Measurements from ENCODE around the gene ABLIM1.

ABLIM1 gene

DNA sequence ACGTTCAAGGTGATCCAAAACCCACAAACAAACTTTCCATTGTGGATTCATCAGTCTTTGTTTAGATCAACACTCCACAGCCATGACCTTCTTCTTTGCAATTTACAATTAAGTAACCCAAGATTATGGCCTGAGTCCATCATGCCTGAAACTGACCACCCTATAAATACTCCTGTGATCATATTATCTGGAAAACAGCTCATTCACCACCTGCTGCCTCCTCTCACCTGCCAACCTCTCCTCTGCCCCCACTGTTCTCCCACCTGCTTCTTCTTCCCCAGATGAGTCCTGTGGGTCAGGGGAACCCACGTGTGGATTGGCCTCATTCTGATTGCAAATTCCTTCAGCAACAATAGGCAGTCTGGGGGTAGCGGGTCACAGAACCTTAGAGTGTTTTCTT lies 81.4 kb downstream of the ABLIM1 start:
- Histone ChIP-seq H3K36me3 (ENCODE audit: insufficient read depth, low read length) (no peaks in the 10 kb centered on the region), H3K4me1 (ENCODE audit: insufficient read depth, low read length) (no peaks in the 10 kb centered on the region), H3K27me3 (ENCODE audit: insufficient read depth, low read length) (no peaks in the 10 kb centered on the region), H3K9ac (ENCODE audit: low read depth, low read length) (no peak overlapping the region), H3K4me3 (ENCODE audit: low read length) (no peak overlapping the region), H3K27ac (ENCODE audit: low read depth, low read length) (no peak overlapping the region), H3K9me3 (ENCODE audit: insufficient read depth, low read depth, low read length) (no peaks in the 10 kb centered on the region)
- 71% methylated on average over 3 of the region's 3 CpGs for WGBS

DNA sequence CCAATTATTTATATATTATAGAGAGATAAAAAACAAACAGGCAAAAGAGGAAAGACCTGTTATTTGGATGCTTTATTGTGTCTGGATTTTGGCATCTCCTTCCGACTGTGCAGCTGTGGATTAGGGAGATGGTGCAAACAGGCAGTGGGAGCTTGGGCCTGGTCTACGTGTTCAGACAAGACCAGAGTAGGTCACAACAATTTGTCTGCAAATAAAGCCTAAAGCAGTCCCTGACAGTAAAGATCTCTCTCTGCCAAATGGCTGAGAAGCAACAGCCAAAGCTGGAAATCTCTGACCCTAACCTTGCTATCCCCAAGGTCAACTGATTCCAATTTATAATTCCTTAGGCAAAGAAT lies 82.0 kb downstream of the ABLIM1 start:
- WGBS = 91% methylated on average over 2 of the region's 2 CpGs
- Histone ChIP-seq H3K4me3 (ENCODE audit: low read length) (no peak overlapping the region), H3K9me3 (ENCODE audit: insufficient read depth, low read depth, low read length) (no peaks in the 10 kb centered on the region), H3K36me3 (ENCODE audit: insufficient read depth, low read length) (no peaks in the 10 kb centered on the region), H3K9ac (ENCODE audit: low read depth, low read length) (no peak overlapping the region), H3K27ac (ENCODE audit: low read depth, low read length) (no peak overlapping the region), H3K27me3 (ENCODE audit: insufficient read depth, low read length) (no peaks in the 10 kb centered on the region), H3K4me1 (ENCODE audit: insufficient read depth, low read length) (no peaks in the 10 kb centered on the region)

DNA sequence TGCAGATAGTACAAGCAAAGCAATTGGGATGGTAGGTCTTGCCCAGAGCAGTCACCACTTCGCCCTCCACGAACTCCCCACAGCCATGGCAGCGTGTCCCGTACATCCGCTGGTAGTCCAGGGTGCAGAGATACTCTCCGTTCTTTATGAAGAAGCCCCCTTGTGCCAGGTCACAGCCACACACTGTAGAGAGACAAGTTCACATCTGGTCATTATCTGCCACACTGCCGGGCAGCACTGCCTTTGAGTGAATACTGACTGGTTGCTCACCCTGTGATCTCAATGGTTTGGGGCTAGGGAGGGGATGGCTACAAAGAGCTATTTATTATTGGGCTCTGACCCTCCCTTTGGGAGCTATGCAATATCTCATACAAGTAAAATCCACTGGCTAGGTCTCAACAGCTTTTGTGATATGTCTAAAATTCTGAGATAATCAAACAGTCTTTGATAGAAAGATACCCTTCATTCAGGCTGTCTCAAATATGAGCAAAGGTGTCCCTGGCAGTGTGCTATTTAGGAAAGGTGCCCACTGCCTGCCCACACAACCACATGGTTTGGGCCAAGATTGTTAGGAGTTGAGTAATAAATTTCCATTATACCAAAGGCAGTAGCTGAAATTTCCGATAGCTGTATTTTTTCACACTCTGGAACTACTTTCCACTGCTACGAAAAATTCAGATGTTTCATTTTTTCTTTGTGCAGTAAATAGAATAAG lies 82.5 kb downstream of the ABLIM1 start:
- Histone ChIP-seq H3K36me3 (ENCODE audit: insufficient read depth, low read length) (no peaks in the 10 kb centered on the region), H3K4me3 (ENCODE audit: low read length) (no peak overlapping the region), H3K9me3 (ENCODE audit: insufficient read depth, low read depth, low read length) (no peaks in the 10 kb centered on the region), H3K27ac (ENCODE audit: low read depth, low read length) (no peak overlapping the region), H3K27me3 (ENCODE audit: insufficient read depth, low read length) (no peaks in the 10 kb centered on the region), H3K9ac (ENCODE audit: low read depth, low read length) (no peak overlapping the region), H3K4me1 (ENCODE audit: insufficient read depth, low read length) (no peaks in the 10 kb centered on the region)
- WGBS = 95% methylated on average over 7 of the region's 9 CpGs

DNA sequence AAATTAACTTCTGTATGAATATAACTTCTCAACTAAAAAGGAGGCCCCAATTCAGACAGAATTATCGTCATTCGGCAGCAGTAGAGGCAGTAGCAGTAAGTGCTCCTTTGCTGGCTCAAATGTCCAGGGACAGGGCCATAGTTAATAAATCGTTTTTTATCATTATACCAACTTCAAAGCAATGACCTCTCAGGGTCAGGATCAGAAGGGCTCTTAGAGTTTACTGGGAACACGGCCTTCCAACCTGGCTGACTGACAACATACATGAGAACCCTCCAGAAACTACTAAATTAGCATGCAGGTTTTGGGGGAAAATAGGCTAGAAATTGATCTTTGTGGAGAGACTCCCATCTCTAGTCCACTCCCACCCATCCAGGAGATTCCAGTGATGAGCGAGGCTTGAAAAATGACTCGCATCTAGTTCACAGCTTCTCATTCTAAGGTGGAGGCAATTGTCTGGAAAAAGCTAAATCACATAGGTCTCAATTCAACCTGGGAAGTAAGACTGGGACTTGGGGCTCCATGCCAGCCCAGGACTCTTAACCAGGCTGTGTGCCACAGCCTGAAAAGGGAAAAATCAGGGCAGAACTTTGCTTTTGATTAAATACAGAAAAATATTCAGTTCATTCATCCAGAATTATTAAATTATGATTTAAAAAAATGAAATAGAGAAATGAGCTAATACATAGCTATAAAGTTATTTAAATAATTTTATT lies 84.6 kb downstream of the ABLIM1 start:
- no peaks in the 10 kb centered on the region for H3K9me3 ChIP-seq (ENCODE audit: insufficient read depth, low read depth, low read length)
- H3K27ac ChIP-seq (ENCODE audit: low read depth, low read length) = no peak overlapping the region
- no peaks in the 10 kb centered on the region for H3K4me1 ChIP-seq (ENCODE audit: insufficient read depth, low read length)
- H3K27me3 ChIP-seq (ENCODE audit: insufficient read depth, low read length) = no peaks in the 10 kb centered on the region
- no peaks in the 10 kb centered on the region for H3K36me3 ChIP-seq (ENCODE audit: insufficient read depth, low read length)
- H3K4me3 ChIP-seq (ENCODE audit: low read length) = no peak overlapping the region
- H3K9ac ChIP-seq (ENCODE audit: low read depth, low read length) = no peak overlapping the region
- 89% methylated on average over 6 of the region's 6 CpGs for WGBS

DNA sequence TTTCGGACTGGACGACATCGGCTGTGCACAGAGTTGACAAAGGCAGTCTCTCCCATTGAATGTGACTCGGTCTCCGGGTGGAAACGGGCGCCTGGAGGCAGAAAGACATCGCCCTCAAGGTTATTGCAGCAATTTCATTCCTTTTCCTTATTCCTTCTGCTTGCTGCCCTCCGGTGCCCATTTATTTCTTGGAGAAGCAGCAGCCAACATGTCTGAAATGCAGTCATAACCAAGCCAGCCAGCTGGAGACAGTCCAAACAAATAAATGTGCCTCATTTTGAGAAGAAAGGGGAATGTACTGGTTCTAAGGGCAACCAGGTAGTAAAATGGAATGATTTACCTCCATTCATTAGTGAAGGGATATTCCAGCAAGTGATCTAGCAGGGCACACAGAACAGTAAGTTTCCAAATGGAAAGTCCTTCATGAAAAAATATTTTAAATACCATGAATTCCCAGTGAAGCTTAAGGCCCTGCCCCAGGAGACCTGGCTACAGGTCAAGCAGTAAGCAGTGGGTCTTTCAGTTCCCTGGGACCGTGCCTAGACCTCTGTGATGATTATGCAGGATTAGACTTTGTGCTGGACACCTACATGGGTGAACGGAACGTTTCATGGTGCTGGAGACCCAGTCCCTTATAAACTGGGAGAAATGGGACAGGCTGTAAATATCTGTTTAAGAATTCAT lies 86.6 kb downstream of the ABLIM1 start:
- Histone ChIP-seq H3K27me3 (ENCODE audit: insufficient read depth, low read length) (no peaks in the 10 kb centered on the region), H3K36me3 (ENCODE audit: insufficient read depth, low read length) (no peaks in the 10 kb centered on the region), H3K27ac (ENCODE audit: low read depth, low read length) (no peak overlapping the region), H3K4me3 (ENCODE audit: low read length) (no peak overlapping the region), H3K9me3 (ENCODE audit: insufficient read depth, low read depth, low read length) (no peaks in the 10 kb centered on the region), H3K9ac (ENCODE audit: low read depth, low read length) (no peak overlapping the region), H3K4me1 (ENCODE audit: insufficient read depth, low read length) (no peaks in the 10 kb centered on the region)
- WGBS = 91% methylated on average over 12 of the region's 12 CpGs

DNA sequence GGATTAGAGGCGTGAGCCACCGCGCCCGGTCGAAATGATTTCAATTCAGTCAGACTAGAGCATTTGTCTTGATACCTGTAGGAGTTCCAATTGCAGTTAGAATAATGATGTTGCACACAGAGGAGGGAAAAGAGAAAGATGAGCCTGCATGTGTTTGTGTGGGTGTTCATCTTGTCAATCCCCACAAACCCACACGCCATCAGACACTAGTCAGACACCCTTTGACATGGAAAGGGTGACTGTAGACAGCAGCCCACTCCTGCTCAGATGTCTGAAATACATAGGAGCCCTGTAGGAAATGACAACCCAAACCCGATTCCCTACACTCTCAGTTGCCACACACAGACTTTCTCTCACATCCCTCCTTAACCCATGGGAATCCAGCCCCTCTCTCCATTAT lies 92.0 kb downstream of the ABLIM1 start:
- Histone ChIP-seq H3K4me3 (ENCODE audit: low read length) (no peak overlapping the region), H3K27me3 (ENCODE audit: insufficient read depth, low read length) (no peaks in the 10 kb centered on the region), H3K27ac (ENCODE audit: low read depth, low read length) (no peak overlapping the region), H3K36me3 (ENCODE audit: insufficient read depth, low read length) (no peaks in the 10 kb centered on the region), H3K9me3 (ENCODE audit: insufficient read depth, low read depth, low read length) (no peaks in the 10 kb centered on the region), H3K9ac (ENCODE audit: low read depth, low read length) (no peak overlapping the region), H3K4me1 (ENCODE audit: insufficient read depth, low read length) (no peaks in the 10 kb centered on the region)
- WGBS = 96% methylated on average over 7 of the region's 7 CpGs

DNA sequence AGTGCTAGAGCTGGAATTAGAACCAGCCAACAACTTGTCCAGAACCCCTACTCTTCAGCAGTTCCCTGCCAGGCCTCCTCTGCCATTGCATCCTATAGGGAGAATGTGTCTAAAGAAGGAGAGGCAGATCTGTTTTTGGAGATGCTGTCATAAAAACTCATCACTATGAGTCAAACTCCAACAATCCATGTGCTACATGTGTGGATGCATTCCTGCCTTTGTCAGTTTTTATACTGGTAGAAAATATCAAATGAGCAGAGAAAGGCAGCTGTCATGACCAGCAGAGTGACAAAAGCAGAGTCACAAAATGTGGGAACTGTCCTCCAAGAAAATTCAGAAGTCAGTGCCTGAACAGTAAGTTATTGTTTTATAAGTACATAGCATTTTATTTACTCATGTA lies 93.0 kb downstream of the ABLIM1 start:
- no peaks in the 10 kb centered on the region for H3K36me3 ChIP-seq (ENCODE audit: insufficient read depth, low read length)

DNA sequence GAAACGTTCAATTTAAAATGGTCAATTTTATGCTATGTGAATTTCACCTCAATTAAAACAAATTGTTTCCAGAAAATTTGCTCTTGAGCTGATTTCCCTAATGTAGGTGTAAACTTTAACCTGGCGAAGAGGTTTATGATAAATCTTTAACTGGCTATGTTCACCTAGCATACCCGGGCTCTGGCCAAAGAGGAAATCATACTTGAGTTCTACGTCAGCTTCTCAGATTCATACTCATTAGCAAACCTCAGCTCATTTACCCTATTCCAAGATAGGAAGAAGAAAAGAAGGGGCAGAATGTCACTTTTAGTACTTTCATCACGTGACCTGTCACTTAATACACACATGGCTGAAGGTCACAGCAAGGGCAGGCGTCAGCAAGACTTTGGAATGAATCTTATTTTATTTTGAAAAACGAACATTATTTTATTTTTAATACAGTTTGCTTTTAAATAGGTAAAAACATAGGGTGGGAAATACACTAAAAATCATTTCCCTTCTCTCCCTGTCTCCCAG lies 97.0 kb downstream of the ABLIM1 start:
- H3K4me1 ChIP-seq (ENCODE audit: insufficient read depth, low read length) = no peaks in the 10 kb centered on the region
- no peak overlapping the region for H3K27ac ChIP-seq (ENCODE audit: low read depth, low read length)
- no peaks in the 10 kb centered on the region for H3K36me3 ChIP-seq (ENCODE audit: insufficient read depth, low read length)
- no peaks in the 10 kb centered on the region for H3K27me3 ChIP-seq (ENCODE audit: insufficient read depth, low read length)
- H3K9me3 ChIP-seq (ENCODE audit: insufficient read depth, low read depth, low read length) = peaks cover 22% of the 10 kb centered on the region
- H3K4me3 ChIP-seq (ENCODE audit: low read length) = no peak overlapping the region
- no peak overlapping the region for H3K9ac ChIP-seq (ENCODE audit: low read depth, low read length)
- 96% methylated on average over 4 of the region's 7 CpGs for WGBS

More for the DNA sequence above, 93.0 kb downstream of the ABLIM1 start:
- H3K4me3 ChIP-seq (ENCODE audit: low read length) = no peak overlapping the region
- H3K9ac ChIP-seq (ENCODE audit: low read depth, low read length) = no peak overlapping the region
- no peak overlapping the region for H3K27ac ChIP-seq (ENCODE audit: low read depth, low read length)
- no peaks in the 10 kb centered on the region for H3K27me3 ChIP-seq (ENCODE audit: insufficient read depth, low read length)
- H3K4me1 ChIP-seq (ENCODE audit: insufficient read depth, low read length) = no peaks in the 10 kb centered on the region
- H3K9me3 ChIP-seq (ENCODE audit: insufficient read depth, low read depth, low read length) = no peaks in the 10 kb centered on the region

DNA sequence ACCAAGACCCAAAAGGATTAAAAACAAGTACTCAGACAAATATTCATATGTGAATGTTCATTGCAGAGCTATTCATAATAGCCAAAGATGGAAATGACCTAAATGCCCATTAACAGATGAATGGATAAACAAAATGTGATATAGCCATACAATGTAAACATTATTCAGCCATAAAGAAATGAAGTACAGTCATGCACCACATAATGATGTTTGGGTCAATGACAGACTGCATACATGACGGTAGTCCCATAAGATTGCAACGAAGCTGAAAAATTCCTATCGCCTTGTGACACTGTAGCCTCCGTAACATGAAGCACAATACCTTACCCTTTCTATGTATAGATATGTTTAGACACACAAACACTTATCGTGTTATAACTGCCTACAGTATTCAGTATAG lies 97.9 kb downstream of the ABLIM1 start:
- no peaks in the 10 kb centered on the region for H3K27me3 ChIP-seq (ENCODE audit: insufficient read depth, low read length)
- H3K9me3 ChIP-seq (ENCODE audit: insufficient read depth, low read depth, low read length) = peaks cover 22% of the 10 kb centered on the region
- no peaks in the 10 kb centered on the region for H3K4me1 ChIP-seq (ENCODE audit: insufficient read depth, low read length)
- H3K4me3 ChIP-seq (ENCODE audit: low read length) = no peak overlapping the region
- no peak overlapping the region for H3K27ac ChIP-seq (ENCODE audit: low read depth, low read length)
- no peaks in the 10 kb centered on the region for H3K36me3 ChIP-seq (ENCODE audit: insufficient read depth, low read length)
- no peak overlapping the region for H3K9ac ChIP-seq (ENCODE audit: low read depth, low read length)
- WGBS = 97% methylated on average over 4 of the region's 5 CpGs

DNA sequence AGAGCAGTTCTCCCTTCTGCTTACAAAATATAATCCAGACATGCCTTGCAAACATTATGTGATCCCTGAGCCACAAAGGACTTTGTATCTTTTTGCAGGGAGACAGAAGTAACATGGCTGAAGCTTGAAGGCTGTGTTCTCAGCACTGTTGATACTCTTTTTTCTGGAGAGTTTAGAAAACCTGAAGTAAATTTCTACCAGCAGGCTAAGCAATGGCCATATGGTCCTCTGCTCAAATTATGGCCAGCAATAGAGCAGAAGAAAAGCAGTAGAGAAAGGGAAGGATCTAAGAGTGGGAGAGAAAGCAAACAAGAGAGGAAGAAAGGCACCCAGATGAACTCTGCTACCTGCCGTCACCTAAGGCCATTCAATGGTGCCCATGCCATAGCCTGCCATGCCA lies 98.4 kb downstream of the ABLIM1 start:
- 93% methylated on average over 1 of the region's 1 CpG for WGBS
- Histone ChIP-seq H3K27me3 (ENCODE audit: insufficient read depth, low read length) (no peaks in the 10 kb centered on the region), H3K9ac (ENCODE audit: low read depth, low read length) (no peak overlapping the region), H3K4me1 (ENCODE audit: insufficient read depth, low read length) (no peaks in the 10 kb centered on the region), H3K36me3 (ENCODE audit: insufficient read depth, low read length) (no peaks in the 10 kb centered on the region), H3K9me3 (ENCODE audit: insufficient read depth, low read depth, low read length) (peaks cover 22% of the 10 kb centered on the region), H3K4me3 (ENCODE audit: low read length) (no peak overlapping the region), H3K27ac (ENCODE audit: low read depth, low read length) (no peak overlapping the region)

DNA sequence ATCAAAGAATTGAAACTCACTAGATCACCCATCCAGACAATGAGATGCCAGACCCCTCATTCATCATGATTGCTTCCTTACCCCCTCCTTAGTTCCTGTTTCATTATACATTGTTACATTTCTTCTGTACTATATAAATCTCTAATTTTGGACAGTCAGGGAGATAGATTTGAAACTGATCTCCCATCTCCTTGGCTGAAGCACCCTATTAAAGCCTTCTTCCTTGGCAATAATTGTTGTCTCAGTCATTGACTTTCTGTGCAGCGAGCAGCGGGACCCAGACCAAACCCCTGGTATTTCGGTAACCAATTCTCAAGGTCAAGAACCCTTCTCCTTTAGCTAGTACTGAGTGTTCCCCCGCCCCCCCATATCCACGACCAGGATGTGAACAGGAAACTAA lies 100.2 kb downstream of the ABLIM1 start:
- H3K27me3 ChIP-seq (ENCODE audit: insufficient read depth, low read length) = no peaks in the 10 kb centered on the region
- 98% methylated on average over 5 of the region's 5 CpGs for WGBS
- no peaks in the 10 kb centered on the region for H3K36me3 ChIP-seq (ENCODE audit: insufficient read depth, low read length)
- H3K4me3 ChIP-seq (ENCODE audit: low read length) = no peak overlapping the region
- H3K27ac ChIP-seq (ENCODE audit: low read depth, low read length) = no peak overlapping the region
- H3K4me1 ChIP-seq (ENCODE audit: insufficient read depth, low read length) = no peaks in the 10 kb centered on the region
- no peak overlapping the region for H3K9ac ChIP-seq (ENCODE audit: low read depth, low read length)
- H3K9me3 ChIP-seq (ENCODE audit: insufficient read depth, low read depth, low read length) = peaks cover 22% of the 10 kb centered on the region
